HepG2 (cell line): ENCODE results near the gene JTB. TPM values are rescaled to one million over a fixed set of nuclear protein-coding genes. Genes with fewer than 3 reads are reported as not detected.

Source experiments
- AGO2 ChIP-seq: fragments of 200-400 bp; formaldehyde crosslinking; optimal IDR thresholded peaks from 2 replicates; pipeline ENCODE3; 2017; ENCODE audit warnings: mild to moderate bottlenecking, low read depth, low read length, moderate library complexity
- ATAD3A ChIP-seq: sonication (generic); formaldehyde crosslinking; IDR thresholded peaks from 2 replicates; pipeline ENCODE4 v1.4.0; 2020; ENCODE audit warnings: missing genetic modification reagents
- ATF6 ChIP-seq: sonication (generic); formaldehyde crosslinking; conservative IDR thresholded peaks from 2 replicates; pipeline ENCODE4 v1.4.0; 2020; ENCODE audit warnings: missing genetic modification reagents
- DRAP1 ChIP-seq: IDR thresholded peaks from 2 replicates; pipeline ENCODE4 v1.6.1; 2016; ENCODE audit warnings: missing genetic modification reagents, missing compliant biosample characterization
- ELK4 ChIP-seq: sonication (generic); formaldehyde crosslinking; IDR thresholded peaks from 2 replicates; pipeline ENCODE4 v1.9.0; 2021; ENCODE audit warnings: missing genetic modification reagents, borderline replicate concordance
- MAZ ChIP-seq, 2 experiments: sonication (generic) in 1 of 2; formaldehyde crosslinking in 1 of 2; IDR thresholded peaks; 2 replicates each; pipeline versions ENCODE4 v1.5.0 to v1.6.1; 2012 to 2020; ENCODE audit warnings: low read depth in 2 of 2, mild to moderate bottlenecking in 2 of 2, borderline replicate concordance in 1 of 2, improper control_type of control experiment in 1 of 2, low read length in 1 of 2, missing genetic modification reagents in 1 of 2, moderate library complexity in 1 of 2
- RBM39 ChIP-seq: fragments of 200-400 bp; formaldehyde crosslinking; IDR thresholded peaks from one replicate; pipeline ENCODE4 v1.6.1; 2018; ENCODE audit warnings: antibody characterized with exemption, mild to moderate bottlenecking, low read depth, low read length; ENCODE audit not compliant: poor library complexity, severe bottlenecking
- SIN3A ChIP-seq: IDR thresholded peaks from 2 replicates; pipeline ENCODE4 v1.6.1; 2011; ENCODE audit warnings: low read depth, mild to moderate bottlenecking, control low read depth, low read length, borderline replicate concordance
- SKI ChIP-seq: fragments of 450-650 bp; IDR thresholded peaks from one replicate; pipeline ENCODE4 v1.6.1; 2018; ENCODE audit warnings: mild to moderate bottlenecking; ENCODE audit not compliant: partially characterized antibody
- SNAPC5 ChIP-seq: sonication (generic); formaldehyde crosslinking; IDR thresholded peaks from 2 replicates; pipeline ENCODE4 v1.8.1; 2023; ENCODE audit warnings: mild to moderate bottlenecking, missing genetic modification reagents, borderline replicate concordance
- SOX13 ChIP-seq, 3 experiments: fragments of 450-650 bp in 1 of 3; sonication (generic) in 1 of 3; formaldehyde crosslinking in 1 of 3; IDR thresholded peaks in 2 of 3; conservative IDR thresholded peaks in 1 of 3; 2 replicates each; pipeline versions ENCODE4 v1.5.0 to v1.6.1; 2016 to 2020; ENCODE audit warnings: antibody characterized with exemption in 1 of 3, mild to moderate bottlenecking in 1 of 3, missing compliant biosample characterization in 1 of 3, missing genetic modification reagents in 1 of 3, moderate library complexity in 1 of 3
- SYNCRIP ChIP-seq: fragments of 200-400 bp; formaldehyde crosslinking; IDR thresholded peaks from 2 replicates; pipeline ENCODE4 v1.6.1; 2018; ENCODE audit warnings: mild to moderate bottlenecking, low read depth, low read length; ENCODE audit not compliant: insufficient read depth
- TMF1 ChIP-seq: sonication (generic); formaldehyde crosslinking; IDR thresholded peaks from 2 replicates; pipeline ENCODE4 v1.8.1; 2022; ENCODE audit warnings: low read depth, missing genetic modification reagents
- ZBTB39 ChIP-seq: sonication (generic); formaldehyde crosslinking; IDR thresholded peaks from 2 replicates; pipeline ENCODE4 v1.5.0; 2020; ENCODE audit warnings: missing genetic modification reagents
- ZBTB44 ChIP-seq: sonication (generic); formaldehyde crosslinking; IDR thresholded peaks from 2 replicates; pipeline ENCODE4 v1.4.0; 2020; ENCODE audit warnings: missing genetic modification reagents
- ZNF136 ChIP-seq: sonication (generic); formaldehyde crosslinking; IDR thresholded peaks from 2 replicates; pipeline ENCODE4 v1.8.1; 2022; ENCODE audit warnings: low read depth, mild to moderate bottlenecking, moderate library complexity, missing genetic modification reagents
- ZNF20 ChIP-seq: sonication (generic); formaldehyde crosslinking; IDR thresholded peaks from 2 replicates; pipeline ENCODE4 v1.4.0; 2020; ENCODE audit warnings: mild to moderate bottlenecking, moderate library complexity, missing genetic modification reagents
- ZNF33B ChIP-seq: sonication (generic); formaldehyde crosslinking; IDR thresholded peaks from 2 replicates; pipeline ENCODE4 v1.5.1; 2020; ENCODE audit warnings: mild to moderate bottlenecking, missing genetic modification reagents
- ZNF441 ChIP-seq: sonication (generic); formaldehyde crosslinking; IDR thresholded peaks from 2 replicates; pipeline ENCODE4 v1.7.0; 2021; ENCODE audit warnings: missing genetic modification reagents, borderline replicate concordance
- ZNF496 ChIP-seq: sonication (generic); formaldehyde crosslinking; IDR thresholded peaks from 2 replicates; pipeline ENCODE4 v1.8.1; 2023; ENCODE audit warnings: mild to moderate bottlenecking, moderate library complexity, missing genetic modification reagents; ENCODE audit not compliant: insufficient replicate concordance
- ZSCAN20 ChIP-seq: sonication (generic); formaldehyde crosslinking; IDR thresholded peaks from 2 replicates; pipeline ENCODE4 v1.4.0; 2020; ENCODE audit warnings: missing genetic modification reagents, mild to moderate bottlenecking, borderline replicate concordance
- polyA plus RNA-seq, 8 experiments: library from polyadenylated mRNA; depleted of rRNA in 3 of 8; stranded (reverse) in 7 of 8; unstranded in 1 of 8; fragments of >200 nt; fragmentation: Illumina TruSeq in 4 of 8; extraction: Trizol in 4 of 8; gene quantifications; 2 replicates each; pipeline versions ENCODE4 v1.2.1 to v1.2.3, GENCODE V29; 2011 to 2016; ENCODE audit warnings: low read depth in 4 of 8, missing spikeins in 1 of 8, mixed read lengths in 1 of 8; ENCODE audit not compliant: insufficient read depth in 1 of 8
- total RNA-seq, 5 experiments: library from RNA; depleted of rRNA; stranded (reverse); fragments of >200 nt; fragmentation: Illumina TruSeq; extraction: Trizol; gene quantifications; 2 replicates each; pipeline ENCODE4 v1.2.3, GENCODE V29; 2016; ENCODE audit warnings: low read depth in 1 of 5

The JTB gene
- total and polyA plus RNA-seq, 2 of the 13 experiments (the other 11 are each of a cell fraction or from before 2014, with no cell fraction given) = 96.7 to 99.2 TPM

- TF ChIP-seq ELK4 (CRISPR knock-in tag) = no peak
- no peak for TF ChIP-seq SYNCRIP
- TF ChIP-seq TMF1 (CRISPR knock-in tag) = no peak
- TF ChIP-seq ZNF33B (CRISPR knock-in tag) = no peak
- no peak for TF ChIP-seq ZNF496
- no peak for TF ChIP-seq ZNF136 (CRISPR knock-in tag)
- no peak for TF ChIP-seq RBM39
- no peak for TF ChIP-seq ZNF20 (CRISPR knock-in tag)
- no peak for TF ChIP-seq AGO2
- TF ChIP-seq SIN3A = peak; percentile 78; the same call in 1 of the 2 replicates
- peak; percentile 82 for TF ChIP-seq ZNF441
- TF ChIP-seq SNAPC5 (CRISPR knock-in tag) = no peak
- TF ChIP-seq ZSCAN20 = no peak
- peak; percentile 73; the same call in 1 of the 2 replicates for TF ChIP-seq DRAP1 (CRISPR knock-in tag)
- no peak for TF ChIP-seq MAZ (IDR thresholded peaks at IDR 0.05; ENCODE audit: borderline replicate concordance, low read depth, low read length)
- no peak for TF ChIP-seq MAZ (CRISPR knock-in tag; IDR thresholded peaks at IDR 0.05; ENCODE audit: low read depth)
- no peak for TF ChIP-seq SOX13 (IDR thresholded peaks at IDR 0.05)
- TF ChIP-seq SOX13 (CRISPR knock-in tag; conservative IDR thresholded peaks at IDR 0.05 in 1 of 2, IDR thresholded peaks at IDR 0.05 in 1 of 2) = peak in 1 of 2 experiments; percentile 21; a peak in 1 of 4 replicates
- TF ChIP-seq SKI = peak; percentile 38
- TF ChIP-seq ATAD3A (CRISPR knock-in tag) = no peak
- no peak for TF ChIP-seq ZBTB44
- TF ChIP-seq ZBTB39 (CRISPR knock-in tag) = no peak
- TF ChIP-seq ATF6 = no peak
These were observed 23.6 kb downstream of the JTB start (continued) for GRCh38 chr1:153953859-153954365.
